Astrocyte of the cerebellum (primary cell): ENCODE measurements around the gene PSMB5.

Experiments
- DNase-seq: peaks from one replicate; pipeline ENCODE4 v3.0.0-alpha.2; 2011; ENCODE audit warnings: low read depth
- H3K4me3 ChIP-seq: 2 replicates; pipeline ENCODE4 v1.5.1; 2011; ENCODE audit warnings: mild to moderate bottlenecking, low read depth, low read length, moderate library complexity
- CTCF ChIP-seq: IDR thresholded peaks from 2 replicates; pipeline ENCODE4 v1.5.1; 2012; ENCODE audit warnings: low read length, low read depth, moderate library complexity, mild to moderate bottlenecking; ENCODE audit errors: missing control alignments
- in situ Hi-C: cut with HindIII; loops from 2 replicates; pipeline ENCODE4 v1.10.0; 2017; ENCODE audit warnings: low sequenced_read_pairs

PSMB5 gene

DNA sequence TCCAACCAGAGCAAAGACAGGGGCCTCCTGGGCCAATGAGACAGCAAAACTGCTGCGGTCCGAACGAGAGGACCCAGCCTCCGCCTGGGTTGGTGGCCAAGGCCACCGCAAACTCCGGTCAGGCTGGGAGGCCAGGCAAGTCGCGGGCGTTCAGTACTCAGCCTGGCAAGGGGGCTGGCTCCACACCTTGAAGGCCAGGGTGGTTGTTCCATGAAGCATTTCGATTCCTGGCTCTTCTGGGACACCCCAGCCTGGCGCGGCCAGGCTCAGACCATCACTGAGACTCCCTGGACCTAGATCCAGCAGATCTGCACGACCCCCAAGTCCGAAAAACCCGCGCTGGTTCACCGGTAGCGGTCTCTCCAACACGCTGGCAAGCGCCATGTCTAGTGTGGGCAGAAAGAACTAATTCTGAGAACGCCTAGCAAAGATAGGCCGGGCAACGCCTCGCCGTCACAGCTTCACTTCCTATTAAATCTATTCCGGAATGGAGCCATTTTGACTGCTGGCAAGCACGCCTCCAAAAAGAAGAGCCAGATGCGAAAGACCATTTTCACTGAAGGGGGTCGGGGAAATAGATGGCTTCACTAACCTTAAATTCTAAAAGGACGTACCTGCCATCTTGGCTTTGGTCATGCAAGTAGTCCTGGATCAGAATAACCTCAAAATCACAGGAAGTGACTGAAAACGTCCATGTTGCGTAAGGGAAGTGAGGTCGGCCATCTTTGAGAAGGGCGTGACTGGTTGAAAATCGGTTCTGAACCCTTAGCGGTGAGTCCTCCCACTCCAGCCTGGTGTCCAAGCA is at the start of gene PSMB5:
PSMB5 (minus strand) TSS at position 403 of the 805 bp plus-strand sequence; CDS start at position 384, 19 bp downstream.
- peak; percentile 8 for TF ChIP-seq CTCF
- peak within 1 kb of the TSS; percentile 96 for H3K4me3 ChIP-seq
- peak; percentile 90 for DNase-seq
- in situ Hi-C loops = no loop called here

GRCh38 chr14:23080474-23080873 is 45.8 kb upstream of the PSMB5 start:
- no peak overlapping the region for H3K4me3 ChIP-seq
- in situ Hi-C loops = no loop called here
- no peak for TF ChIP-seq CTCF
- no peak for DNase-seq

DNA sequence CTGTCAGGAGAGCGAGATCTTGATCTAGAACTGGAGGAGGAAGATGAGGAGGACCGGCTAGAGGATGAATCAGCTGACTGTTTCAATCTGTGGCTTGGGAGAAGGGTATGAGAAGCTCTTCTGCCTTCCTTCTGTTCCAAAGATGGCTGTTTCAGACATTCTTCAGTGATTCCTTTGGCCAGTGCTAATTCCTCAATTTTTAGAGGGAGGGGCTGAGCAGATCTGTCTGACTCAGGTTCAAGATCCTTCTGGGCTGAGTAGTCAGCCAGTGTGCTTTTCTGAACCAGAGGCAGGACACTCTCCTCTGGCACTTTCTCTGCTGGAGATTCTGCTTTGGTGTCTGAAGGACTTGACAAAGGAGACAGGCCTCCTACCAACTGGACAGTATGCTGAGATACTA is 45.0 kb upstream of the PSMB5 start:
- no peak for DNase-seq
- in situ Hi-C loops = no loop called here
- H3K4me3 ChIP-seq = no peak overlapping the region
- TF ChIP-seq CTCF = no peak

DNA sequence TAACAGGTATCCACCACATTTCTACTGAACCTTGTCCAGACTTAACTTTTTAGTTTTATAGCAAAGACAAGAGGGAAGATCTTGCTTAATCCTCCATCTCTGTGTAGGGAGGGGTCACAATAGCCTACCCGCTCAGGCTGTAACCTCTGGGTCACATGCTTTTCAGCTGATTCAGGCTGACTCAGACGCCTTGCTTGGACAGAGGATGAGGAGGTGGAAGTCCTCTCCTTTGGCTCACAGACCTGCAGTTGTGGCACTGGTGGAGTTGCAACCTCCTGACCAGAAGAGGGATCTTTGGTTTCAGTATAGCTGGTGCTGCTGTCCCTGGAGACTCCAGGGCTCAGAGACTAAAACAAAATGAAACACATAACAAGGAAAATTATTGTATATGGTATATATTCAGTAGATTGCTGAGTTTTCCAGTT is 44.0 kb upstream of the PSMB5 start:
- peak; percentile 6 for TF ChIP-seq CTCF
- DNase-seq = peak; percentile 55
- in situ Hi-C loops = no loop called here
- no peak overlapping the region for H3K4me3 ChIP-seq

- TF ChIP-seq CTCF = no peak
- H3K4me3 ChIP-seq = no peak overlapping the region
- in situ Hi-C loops = no loop called here
- DNase-seq = no peak
Observed at GRCh38 chr14:23077962-23078361, 43.3 kb upstream of the PSMB5 start.

GRCh38 chr14:23076785-23077408 is 42.2 kb upstream of the PSMB5 start:
- H3K4me3 ChIP-seq = no peak overlapping the region
- in situ Hi-C loops = no loop called here
- no peak for DNase-seq
- TF ChIP-seq CTCF = peak; percentile 74
